Dedifferentiated amniotic fluid mesenchymal stem cell (primary cell): ENCODE data around the gene ZBED1.
"Not testable (repeated sequence)": the region's sequence is repeated elsewhere in the genome, so short reads cannot be mapped to it uniquely, and the experiment has no call there.

ENCODE experiments used
- DNase-seq: peaks from one replicate; pipeline ENCODE4 v3.0.0-alpha.2; 2016; ENCODE audit errors: extremely low spot score

ZBED1 gene

DNA sequence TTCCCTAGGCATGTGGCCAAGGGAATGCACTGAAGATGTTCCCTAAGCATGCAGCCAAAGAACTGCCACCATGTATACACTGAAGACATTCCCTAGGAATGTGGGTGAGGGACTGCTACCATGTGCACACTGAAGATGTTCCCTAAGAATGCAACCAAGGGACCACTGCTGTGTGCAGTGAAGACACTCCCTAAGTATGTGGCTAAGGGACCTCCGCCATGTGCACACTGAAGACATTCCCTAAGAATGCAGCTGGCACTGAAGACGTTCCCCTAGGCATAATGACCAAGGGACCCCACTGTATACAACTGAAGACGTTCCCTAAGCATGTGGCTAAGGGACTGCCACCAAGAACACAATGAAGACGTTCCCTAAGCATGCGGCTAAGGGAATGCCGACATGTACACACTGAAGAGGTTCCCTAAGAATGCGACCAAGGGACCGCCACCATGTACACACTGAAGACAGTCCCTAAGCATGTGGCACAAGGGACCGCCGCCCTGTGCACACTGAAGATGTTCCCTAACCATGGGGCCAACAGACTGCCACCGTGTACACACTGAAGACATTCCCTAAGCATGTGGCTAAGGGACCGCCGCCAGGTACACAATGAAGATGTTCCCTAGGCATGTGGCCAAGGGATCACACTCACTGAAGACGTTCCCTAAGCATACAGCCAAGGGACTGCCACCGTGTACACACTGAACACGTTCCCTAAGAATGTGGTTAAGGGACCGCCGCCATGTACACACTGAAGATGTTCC, 25.6 kb downstream of the ZBED1 start:
- DNase-seq = no peak

DNA sequence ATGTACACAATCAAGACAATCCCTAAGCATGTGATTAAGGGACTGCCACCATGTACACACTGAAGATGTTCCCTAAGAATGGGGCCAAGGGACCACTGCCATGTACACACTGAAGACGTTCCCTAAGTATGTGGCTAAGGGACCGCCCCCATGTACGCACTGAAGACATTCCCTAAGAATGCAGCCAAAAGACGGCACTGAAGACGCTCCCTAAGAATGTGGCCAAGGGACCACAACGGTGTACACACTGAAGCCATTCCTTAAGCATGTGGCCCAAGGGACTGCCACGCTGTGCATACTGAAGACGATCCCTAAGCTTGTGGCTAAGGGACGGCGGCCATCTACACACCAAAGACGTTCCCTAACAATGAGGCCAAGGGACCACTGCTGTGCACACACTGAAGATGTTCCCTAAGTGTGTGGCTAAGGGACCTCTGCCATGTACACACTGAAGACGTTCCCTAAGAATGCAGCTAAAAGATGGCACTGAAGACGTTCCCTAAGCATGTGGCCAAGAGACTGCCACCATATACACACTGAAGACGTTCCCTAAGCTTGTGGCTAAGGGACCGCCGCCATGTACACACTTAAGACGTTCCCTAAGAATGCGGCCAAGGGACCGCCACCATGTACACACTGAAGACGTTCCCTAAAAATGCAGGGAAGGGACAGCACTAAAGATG, 26.4 kb downstream of the ZBED1 start:
- no peak for DNase-seq

DNA sequence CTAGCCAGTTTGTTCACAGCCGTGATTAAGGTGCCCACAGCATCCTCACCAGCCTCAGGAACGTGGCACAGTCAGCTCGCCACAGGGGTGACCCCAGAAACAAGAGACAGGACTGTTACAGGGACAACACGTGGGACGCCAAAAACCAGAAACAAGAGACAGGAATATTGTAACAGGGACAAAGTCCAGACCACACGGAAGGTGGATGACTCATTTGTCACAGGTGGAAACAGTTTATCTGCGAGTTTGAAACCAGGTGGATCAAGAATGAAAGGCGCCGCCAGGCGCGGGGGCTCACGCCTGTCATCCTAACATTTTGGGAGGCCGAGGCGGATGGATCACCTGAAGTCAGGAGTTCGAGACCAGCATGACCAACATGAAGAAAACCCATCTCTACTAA, 27.7 kb downstream of the ZBED1 start:
- DNase-seq = not testable (repeated sequence)

DNA sequence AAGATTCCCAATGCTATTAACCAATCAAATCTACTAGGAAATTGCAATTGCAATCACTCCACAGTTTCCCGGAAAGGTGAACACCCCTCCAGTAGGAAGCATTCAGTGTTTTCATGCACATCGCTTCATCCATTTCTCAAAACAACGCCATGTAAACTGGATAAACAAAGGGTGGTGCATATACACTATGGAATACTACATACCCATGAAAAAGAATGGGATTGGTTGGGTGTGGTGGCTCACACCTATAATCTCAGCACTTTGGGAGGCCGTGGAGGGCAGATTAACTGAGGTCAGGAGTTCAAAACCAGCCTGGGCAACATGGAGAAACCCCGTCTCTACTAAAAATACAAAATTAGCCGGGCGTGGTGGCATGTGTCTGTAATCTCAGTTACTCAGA, 29.1 kb downstream of the ZBED1 start:
- no peak for DNase-seq

DNA sequence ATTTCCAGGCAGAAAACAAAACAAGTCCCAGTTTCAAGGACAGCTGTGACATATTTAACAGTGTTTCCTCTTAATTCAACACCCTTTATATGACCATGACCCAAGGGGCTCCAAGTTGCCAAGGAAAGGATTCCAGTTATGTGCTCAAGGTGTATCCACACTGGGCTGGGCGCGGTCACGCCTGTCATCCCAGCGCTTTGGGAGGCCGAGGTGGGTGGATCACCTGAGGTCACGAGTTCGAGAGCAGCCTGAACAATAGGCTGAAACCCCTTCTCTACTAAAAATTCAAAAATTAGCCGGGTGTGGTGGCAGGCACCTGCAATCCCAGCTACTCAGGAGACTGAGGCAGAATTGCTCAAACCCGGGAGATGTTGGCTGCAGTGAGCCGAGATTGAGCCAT, 29.6 kb downstream of the ZBED1 start:
- DNase-seq = not testable (repeated sequence)

DNA sequence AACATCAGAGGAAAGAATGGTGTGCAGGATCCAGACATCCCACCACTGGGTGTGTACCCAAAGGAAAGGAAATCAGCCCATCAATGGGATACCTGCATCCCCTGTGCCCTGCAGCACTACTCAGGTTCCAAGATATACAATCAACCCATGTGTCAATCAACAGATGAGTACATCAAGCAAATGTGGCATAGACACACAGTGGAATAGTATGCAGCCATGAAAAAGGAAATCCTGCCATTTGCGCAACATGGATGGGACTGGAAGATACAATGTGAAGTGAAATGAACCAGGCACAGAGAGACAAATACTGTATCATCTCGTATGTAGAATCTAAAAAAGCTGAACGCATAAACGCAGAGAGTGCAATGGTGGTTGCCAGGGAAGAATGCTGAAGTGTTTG, 30.9 kb downstream of the ZBED1 start:
- DNase-seq = not testable (repeated sequence)

DNA sequence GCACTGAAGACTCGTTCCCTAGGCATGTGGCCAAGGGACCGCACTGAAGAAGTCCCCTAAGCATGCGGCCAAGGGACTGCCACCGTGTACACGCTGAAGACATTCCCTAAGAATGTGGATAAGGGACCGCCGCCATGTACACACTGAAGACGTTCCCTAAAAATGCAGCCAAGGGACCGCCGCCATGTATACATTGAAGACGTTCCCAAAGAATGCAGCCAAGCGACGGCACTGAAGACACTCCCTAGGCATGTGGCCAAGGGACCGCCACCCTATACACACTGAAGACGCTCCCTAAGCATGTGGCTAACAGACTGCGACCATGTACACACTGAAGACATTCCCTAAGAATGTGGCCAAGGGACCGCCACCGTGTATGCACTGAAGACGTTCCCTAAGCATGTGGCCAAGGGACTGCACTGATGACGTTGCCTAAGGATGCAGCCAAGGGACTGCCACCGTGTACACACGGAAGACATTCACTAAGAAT, 31.5 kb downstream of the ZBED1 start:
- DNase-seq = no peak

DNA sequence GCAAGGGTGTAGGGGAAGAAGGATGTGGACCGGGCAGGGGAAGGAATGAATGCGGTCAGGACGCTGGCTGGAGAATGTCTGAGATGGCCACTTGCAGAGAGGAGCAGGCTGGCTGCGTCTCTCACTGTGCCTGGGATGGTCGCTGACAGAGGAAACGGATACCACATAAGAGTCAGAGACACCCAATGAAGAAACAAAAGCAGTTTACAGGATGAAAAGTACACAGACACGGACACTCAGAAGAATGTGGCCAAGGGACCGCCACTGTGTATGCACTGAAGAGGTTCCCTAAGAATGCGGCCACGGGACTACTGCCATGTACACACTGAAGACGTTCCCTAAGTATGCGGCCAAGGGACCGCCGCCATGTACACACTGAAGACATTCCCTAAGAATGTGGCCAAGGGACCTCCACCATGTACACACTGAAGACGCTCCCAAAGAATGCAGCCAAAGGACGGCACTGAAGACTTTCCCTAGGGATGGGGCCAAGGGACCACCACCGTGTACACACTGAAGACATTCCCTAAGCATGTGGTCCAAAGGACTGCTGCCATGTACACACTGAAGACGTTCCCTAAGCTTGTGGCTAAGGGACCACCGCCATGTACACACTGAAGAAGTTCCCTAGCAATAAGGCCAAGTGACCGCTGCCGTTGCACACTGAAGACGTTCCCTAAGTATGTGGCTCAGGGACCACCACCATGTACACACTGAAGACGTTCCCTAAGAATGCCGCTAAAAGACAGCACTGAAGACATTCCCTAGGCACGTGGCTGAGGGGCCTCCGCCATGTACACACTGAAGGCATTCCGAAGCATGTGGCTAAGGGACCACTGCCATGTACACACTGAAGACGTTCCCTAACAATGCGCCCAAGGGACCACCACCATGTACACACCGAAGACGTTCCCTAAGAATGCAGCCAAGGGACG, 32.2 kb downstream of the ZBED1 start:
- DNase-seq = no peak

DNA sequence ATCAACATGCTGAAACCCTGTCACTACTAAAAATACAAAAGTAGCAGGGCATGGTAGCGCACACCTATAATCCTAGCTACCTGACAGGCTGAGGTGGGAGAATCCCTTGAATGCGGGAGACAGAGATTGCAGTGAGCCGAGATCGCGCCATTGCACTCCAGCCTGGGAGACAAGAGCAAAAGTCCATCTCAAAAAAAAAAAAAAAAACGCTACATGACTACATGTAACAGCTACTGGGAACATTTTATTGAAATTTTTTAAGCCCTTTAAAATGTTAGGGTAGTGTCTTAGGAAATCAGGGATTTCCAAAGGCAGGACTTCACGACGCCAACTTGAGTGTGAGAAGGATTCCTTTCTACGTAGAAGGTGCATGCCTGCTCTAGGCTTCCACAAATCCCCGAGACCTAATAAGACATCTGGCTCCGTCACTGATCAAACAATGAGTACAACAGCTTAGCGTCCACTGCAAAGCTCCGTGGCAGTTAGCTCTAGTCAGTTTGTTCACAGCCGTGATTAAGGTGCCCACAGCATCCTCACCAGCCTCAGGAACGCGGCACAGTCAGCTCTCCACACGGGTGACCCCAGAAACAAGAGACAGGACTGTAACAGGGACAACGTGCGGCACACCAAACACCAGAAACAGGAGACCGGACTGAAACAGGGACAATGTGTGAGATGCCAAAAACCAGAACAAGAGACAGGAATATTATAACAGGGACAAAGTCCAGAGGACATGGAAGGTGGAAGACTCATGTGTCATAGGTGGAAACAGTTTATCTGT, 33.7 kb downstream of the ZBED1 start:
- DNase-seq = no peak

DNA sequence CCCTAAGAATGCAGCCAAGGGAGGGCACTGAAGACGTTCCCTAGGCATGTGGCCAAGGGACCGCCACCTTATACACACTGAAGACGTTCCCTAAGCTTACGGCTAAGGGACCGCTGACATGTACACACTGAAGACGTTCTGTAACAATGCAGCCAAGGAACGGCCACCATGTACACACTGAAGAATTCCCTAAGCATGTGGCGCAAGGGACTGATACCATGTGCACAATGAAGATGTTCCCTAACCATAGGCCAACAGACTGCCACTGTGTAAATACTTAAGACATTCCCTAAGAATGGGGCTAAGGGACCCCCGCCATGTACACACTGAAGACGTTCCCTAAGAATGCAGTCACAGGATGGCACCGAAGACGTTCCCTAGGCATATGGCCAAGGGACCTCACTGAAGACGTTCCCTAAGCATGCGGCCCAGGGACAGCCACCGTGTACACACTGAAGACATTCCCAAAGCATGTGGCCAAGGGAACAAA, 36.1 kb downstream of the ZBED1 start:
- DNase-seq = no peak

DNA sequence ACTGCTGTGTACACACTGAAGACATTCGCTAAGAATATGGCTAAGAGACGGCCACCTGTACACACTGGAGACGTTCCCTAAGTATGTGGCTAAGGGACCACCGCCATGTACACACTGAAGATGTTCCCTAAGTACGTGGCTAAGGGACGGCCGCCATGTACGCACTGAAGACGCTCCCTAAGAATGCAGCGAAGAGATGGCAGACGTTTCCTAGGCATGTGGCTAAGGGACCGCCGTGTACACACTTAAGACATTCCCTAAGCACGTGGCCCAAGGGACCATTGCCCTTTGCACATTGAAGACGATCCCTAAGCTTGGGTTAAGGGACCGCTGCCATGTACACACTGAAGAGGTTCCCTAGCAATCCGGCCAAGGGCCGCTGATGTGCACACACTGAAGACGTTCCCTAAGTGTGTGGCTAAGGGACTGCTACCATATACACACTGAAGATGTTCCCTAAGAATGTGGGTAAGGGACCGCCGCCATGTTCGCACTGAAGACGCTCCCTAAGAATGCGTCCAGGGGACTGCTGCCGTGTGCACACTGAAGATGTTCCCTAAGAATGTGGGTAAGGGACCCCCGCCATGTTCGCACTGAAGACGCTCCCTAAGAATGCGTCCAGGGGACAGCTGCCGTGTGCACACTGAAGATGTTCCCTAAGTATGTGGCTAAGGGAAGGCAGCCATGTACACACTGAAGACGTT, 36.7 kb downstream of the ZBED1 start:
- no peak for DNase-seq

DNA sequence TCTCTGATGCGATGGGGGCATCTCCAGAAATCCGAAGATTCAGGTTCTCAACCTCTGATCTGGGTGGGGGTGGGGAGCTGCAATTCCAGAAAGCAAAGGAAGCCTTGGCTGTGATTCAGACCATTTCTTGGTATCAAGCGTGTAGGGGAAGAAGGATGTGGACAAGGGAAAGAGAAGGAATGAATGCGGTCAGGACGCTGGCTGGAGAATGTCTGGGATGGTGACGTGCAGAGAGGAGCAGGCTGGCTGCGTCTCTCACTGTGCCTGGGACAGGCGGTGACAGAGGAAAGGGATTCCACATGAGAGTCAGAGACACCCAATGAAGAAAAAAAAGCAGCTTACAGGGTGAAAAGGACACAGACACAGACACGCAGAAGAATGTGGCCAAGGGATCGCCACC, 37.3 kb downstream of the ZBED1 start:
- not testable (repeated sequence) for DNase-seq

DNA sequence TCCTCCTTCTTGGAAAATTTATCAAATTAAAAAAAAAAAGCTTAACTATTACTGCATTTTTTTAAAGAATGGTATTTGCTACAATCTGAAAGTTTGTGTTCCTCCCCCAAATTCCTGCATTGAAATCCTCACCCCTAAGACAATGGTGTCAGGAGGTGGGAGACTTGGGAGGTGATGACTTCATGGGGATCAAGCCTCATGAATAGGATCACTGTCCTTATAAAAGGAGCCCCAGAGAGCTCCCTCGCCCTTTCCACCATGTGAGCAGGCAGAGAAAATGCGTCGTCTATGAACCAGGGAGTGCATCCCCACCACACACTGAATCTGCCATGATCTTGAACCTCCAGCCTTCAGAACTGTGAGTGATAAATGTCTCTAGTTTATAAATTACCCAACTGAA, 38.0 kb downstream of the ZBED1 start:
- DNase-seq = no peak

DNA sequence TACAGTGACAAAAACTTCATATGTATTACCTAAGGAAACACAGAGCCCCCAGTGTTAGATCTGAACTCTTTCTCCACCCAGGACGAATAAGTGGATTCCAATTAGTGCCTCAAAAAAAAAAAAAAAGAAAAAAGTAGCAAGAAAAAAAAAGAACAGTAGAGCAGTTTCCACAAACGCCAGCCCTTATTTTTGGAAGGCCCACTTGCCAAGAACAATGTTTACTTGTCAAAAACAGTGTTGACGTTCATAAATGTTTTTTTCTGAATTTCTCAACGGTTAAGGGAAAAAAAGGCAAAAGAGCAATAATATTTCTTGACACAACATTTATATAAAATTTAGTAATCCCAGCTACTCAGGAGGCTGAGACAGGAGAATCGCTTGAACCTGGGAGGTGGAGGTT, 38.7 kb downstream of the ZBED1 start:
- no peak for DNase-seq

DNA sequence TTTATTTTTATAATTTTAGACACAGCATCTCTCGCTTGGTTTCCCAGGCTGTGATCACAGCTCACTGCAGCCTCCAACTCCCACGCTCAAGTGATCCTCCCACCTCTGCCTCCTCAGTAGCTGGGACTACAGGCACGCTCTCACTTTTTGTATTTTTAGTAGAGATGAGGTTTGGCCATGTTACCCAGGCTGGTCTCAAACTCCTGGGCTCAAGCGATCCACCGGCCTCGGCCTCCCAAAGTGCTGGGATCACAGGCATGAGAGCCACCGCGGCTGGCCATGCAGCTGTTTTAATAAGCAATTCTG, 39.1 kb downstream of the ZBED1 start:
- no peak for DNase-seq

DNA sequence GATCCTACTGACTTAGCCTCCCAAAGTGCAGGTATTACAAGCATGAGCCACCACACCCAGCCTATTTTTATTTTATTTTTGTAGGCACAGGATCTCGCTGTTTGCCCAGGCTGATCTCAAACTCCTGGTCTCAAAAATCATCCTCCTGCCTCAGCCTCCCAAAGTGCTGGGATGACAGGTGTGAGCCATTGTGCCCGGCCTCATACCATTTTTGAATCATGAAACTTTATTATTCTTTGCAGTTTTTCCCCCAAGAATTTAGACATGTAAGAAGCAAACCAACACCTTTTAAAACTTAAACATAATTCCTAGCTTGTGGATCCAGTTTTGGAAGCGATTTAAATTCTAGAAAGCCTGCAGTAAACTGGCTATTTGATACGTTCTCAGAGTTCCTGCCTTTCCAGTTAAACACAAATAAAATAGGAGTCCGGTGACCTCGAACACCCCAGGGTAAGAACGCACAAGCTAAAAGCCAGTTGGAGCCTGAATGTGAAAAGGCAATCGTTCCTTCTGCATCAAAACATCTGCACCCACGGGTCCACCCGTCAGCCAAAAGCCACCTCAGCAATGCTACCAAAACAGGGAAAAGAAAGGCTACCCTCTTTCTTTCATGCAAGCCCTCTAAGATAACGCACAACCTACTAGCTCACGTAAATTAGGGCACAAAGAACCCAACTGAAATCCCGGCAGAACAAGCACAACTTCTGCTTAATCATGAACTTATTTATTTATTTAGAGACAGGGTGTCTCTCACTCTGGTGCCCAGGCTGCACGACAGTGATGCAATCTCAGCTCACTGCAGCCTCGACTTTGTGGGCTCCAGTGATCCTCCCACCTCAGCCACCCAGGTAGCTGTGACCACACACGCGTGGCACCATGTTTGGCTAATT, 39.7 kb downstream of the ZBED1 start:
- not testable (repeated sequence) for DNase-seq

DNA sequence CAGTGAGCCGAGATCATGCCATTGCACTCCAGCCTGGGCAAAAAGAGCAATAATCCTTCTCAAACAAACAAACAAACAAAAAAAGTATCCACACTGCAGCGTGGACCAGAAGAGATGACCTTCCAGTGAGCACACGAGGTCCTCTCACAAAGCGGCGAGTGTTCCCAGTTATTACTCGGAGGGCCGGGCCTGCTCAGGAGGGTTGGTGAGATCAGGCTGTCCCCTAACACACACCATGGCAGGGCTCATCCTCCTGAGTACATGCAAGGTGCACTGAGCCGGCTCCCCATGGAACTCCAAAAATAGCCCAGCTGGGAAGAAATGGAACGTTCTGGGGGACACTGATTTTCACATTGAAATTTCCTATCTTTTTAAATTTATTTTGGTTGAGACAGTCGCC, 40.7 kb downstream of the ZBED1 start:
- not testable (repeated sequence) for DNase-seq

DNA sequence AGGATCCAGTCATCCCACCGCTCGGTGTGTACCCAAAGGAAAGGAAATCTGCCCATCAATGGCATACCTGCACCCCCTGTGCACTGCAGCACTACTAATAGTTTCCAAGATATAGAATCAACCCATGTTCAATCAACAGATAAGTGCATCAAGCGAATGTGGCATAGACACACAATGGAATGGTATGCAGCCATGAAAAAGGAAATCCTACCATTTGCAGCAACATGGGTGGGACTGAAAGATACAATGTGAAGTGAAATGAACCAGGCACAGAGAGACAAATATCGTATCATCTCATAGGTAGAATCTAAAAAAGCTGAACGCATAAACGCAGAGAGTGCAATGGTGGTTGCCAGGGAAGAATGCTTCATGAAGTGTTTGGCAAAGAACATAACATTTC, 42.5 kb downstream of the ZBED1 start:
- DNase-seq = no peak

DNA sequence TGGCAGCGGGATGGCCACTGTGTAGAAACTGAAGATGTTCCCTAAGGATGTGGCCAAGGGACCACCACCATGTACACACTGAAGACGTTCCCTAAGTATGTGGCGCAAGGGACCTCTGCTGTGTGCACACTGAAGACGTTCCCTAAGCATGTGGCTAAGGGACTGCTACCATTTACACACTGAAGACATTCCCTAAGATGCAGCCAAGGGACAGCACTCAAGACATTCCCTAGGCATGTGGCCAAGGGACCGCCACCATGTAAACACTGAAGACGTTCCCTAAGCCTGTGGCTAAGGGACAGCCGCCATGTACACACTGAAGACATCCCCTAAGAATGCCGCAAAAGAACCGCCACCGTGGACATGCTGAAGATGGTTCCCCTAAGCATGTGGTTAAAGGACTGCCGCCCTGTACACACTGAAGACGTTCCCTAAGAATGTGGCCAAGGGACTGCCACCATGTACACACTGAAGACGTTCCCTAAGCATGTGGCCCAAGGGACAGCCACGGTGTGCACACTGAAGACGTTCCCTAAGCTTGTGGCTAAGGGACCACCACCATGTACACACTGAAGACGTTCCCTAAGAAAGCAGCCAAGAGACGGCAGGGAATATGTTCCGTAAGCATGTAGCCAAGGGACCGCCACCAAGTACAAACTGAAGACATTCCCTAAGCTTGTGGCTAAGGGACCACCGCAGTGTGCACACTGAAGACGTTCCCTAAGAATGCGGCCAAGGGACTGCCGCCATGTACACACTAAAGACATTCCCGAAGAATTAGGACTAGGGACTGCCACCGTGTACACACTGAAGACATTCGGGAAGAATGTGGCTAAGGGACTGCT, 43.3 kb downstream of the ZBED1 start:
- no peak for DNase-seq
